Upper lobe of left lung (tissue), 4 donors: ENCODE measurements around the gene JMJD1C.

Source experiments
- CTCF ChIP-seq, 6 experiments: fragments of 450-650 bp in 4 of 6; fragments of 200-600 bp in 2 of 6; sonication (generic) in 2 of 6; IDR thresholded peaks; one replicate each; pipeline ENCODE4 v1.5.1; 2016 to 2019; ENCODE audit warnings: antibody characterized with exemption in 6 of 6
- POLR2A ChIP-seq, 4 donors: fragments of 450-650 bp; IDR thresholded peaks; one replicate each; pipeline ENCODE4 v1.5.1; 2016 to 2017; ENCODE audit warnings: antibody characterized with exemption in 4 of 4, mild to moderate bottlenecking in 2 of 4
- POLR2AphosphoS5 ChIP-seq, 2 donors: sonication (generic); formaldehyde crosslinking; IDR thresholded peaks; one replicate each; pipeline ENCODE4 v1.5.1; 2017; ENCODE audit warnings: antibody characterized with exemption in 2 of 2

DNA sequence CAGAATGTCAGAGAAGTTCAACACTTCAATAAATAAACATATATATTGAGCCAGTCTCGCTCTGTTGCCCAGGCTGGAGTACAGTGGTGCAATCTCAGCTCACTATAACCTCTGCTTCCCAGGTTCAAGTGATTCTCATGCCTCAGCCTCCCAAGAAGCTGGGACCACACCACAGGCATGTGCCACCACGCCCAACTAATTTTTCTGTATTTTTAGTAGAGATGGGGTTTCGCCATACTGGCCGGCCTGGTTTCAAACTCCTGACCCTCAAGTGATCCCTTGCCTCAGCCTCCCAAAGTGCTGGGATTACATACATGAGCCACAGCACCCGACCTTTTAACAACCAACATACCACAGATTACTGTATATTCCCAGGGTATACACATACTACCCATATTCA, 134.2 kb downstream of the JMJD1C start:
- TF ChIP-seq POLR2A (IDR thresholded peaks at IDR 0.05) (no peak), CTCF (IDR thresholded peaks at IDR 0.05) (no peak), POLR2AphosphoS5 (IDR thresholded peaks at IDR 0.05) (no peak)
